ENCODE measurements around the gene DBF4B. TPM values are rescaled to one million over a fixed set of nuclear protein-coding genes. Genes with fewer than 3 reads are reported as not detected.

Gene DBF4B
- total RNA-seq, 1 donor from 2014 or later: 17.9 TPM

- no peak for DNase-seq (ENCODE audit: low spot score in 2 of 2, unreplicated experiment in 2 of 2)
- TF ChIP-seq CTCF (IDR thresholded peaks at IDR 0.05; ENCODE audit: unreplicated experiment): no peak
- no peaks in the 10 kb centered on the region for H3K9me3 Mint-ChIP-seq
- H3K27me3 Mint-ChIP-seq (ENCODE audit: low read depth): no peaks in the 10 kb centered on the region
- peaks cover 9% of the 10 kb centered on the region for H3K36me3 Mint-ChIP-seq
- no peaks in the 10 kb centered on the region for H3K4me1 Mint-ChIP-seq
- H3K27ac Mint-ChIP-seq: no peak overlapping the region
- H3K4me3 Mint-ChIP-seq: no peak overlapping the region
These were observed 88.3 kb downstream of the DBF4B start for GRCh38 chr17:44796731-44797130.

DNA sequence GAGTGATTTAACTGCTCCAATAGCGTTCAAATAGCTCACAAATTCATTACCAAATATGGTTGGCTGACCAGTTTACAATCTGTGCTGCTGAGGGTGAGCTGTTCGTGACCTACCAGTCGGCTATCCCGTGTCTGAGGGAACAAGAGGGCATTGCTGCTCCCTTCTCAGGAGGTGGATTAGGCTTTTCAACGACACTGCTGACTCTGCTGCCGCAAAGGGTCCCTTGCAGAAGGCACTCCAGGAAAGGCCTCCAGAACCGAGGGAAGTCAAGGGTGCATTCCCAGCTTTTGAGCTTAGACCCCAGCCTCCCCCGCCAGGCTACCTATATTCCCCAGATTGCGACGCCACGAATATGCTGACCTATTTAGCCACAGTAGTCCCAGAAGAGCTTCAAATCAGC, 89.3 kb downstream of the DBF4B start:
- DNase-seq (ENCODE audit: low spot score in 2 of 2, unreplicated experiment in 2 of 2): no peak
- H3K27me3 Mint-ChIP-seq (ENCODE audit: low read depth): no peaks in the 10 kb centered on the region
- H3K9me3 Mint-ChIP-seq: no peaks in the 10 kb centered on the region
- TF ChIP-seq CTCF (IDR thresholded peaks at IDR 0.05; ENCODE audit: unreplicated experiment): no peak
- no peak overlapping the region for H3K4me3 Mint-ChIP-seq
- peaks cover 15% of the 10 kb centered on the region for H3K36me3 Mint-ChIP-seq
- H3K27ac Mint-ChIP-seq: no peak overlapping the region
- H3K4me1 Mint-ChIP-seq: no peaks in the 10 kb centered on the region

DNA sequence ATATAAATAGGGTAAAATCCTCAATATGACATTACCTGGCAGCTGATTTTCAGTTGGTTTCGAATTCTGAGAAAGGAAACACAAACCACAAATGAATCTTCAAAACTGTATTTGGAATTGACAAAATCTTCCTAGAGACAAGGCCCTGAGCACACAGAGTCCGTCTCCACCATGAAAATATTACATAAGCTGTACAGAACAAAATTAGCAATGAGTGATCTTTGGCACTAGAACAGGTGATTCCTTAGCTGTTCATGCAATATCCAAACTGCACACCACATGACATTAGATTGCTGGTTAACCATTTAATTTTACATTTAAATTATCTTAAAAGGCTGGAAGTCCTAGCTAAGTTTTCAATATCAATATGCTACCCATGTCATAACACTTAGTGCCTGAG, 89.9 kb downstream of the DBF4B start:
- peaks cover 17% of the 10 kb centered on the region for H3K36me3 Mint-ChIP-seq
- H3K4me3 Mint-ChIP-seq: no peak overlapping the region
- H3K4me1 Mint-ChIP-seq: no peaks in the 10 kb centered on the region
- no peak overlapping the region for H3K27ac Mint-ChIP-seq
- no peak for DNase-seq (ENCODE audit: low spot score in 2 of 2, unreplicated experiment in 2 of 2)
- TF ChIP-seq CTCF (IDR thresholded peaks at IDR 0.05; ENCODE audit: unreplicated experiment): no peak
- no peaks in the 10 kb centered on the region for H3K9me3 Mint-ChIP-seq
- no peaks in the 10 kb centered on the region for H3K27me3 Mint-ChIP-seq (ENCODE audit: low read depth)

Other genes starting within 250 kb of the DBF4B start
- gene GPATCH8, start 205.3 kb upstream of the DBF4B start, total RNA-seq: 75.6 to 77.1 TPM (median 76.3 TPM) in 3 replicates
- gene FZD2, start 151.2 kb upstream of the DBF4B start, total RNA-seq: 82.1 to 88.3 TPM (median 84.4 TPM) in 3 replicates
- 0.11 to 0.66 TPM (median 0.18 TPM) in 3 replicates for gene MEIOC, start 52.2 kb upstream of the DBF4B start, total RNA-seq
- gene CCDC43, start 18.9 kb upstream of the DBF4B start, total RNA-seq: 20.6 to 25.7 TPM (median 24.9 TPM) in 3 replicates
- gene ADAM11, start 50.3 kb downstream of the DBF4B start, total RNA-seq: 8.5 to 10.1 TPM (median 9.2 TPM) in 3 replicates
- gene GJC1, start 121.6 kb downstream of the DBF4B start, total RNA-seq: 54.5 to 57.1 TPM (median 54.8 TPM) in 3 replicates
- 0.57 TPM in 1 of 3 replicates, not detected in the others for gene HIGD1B, start 139.2 kb downstream of the DBF4B start, total RNA-seq
- gene EFTUD2, start 190.8 kb downstream of the DBF4B start, total RNA-seq: 133 to 145 TPM (median 134 TPM) in 3 replicates
- not detected in 3 replicates for gene GFAP, start 206.8 kb downstream of the DBF4B start, total RNA-seq
- gene KIF18B, start 239.1 kb downstream of the DBF4B start, total RNA-seq: 19.0 to 20.2 TPM (median 19.2 TPM) in 3 replicates